ENCODE measurements around the gene ROPN1L.

DNA sequence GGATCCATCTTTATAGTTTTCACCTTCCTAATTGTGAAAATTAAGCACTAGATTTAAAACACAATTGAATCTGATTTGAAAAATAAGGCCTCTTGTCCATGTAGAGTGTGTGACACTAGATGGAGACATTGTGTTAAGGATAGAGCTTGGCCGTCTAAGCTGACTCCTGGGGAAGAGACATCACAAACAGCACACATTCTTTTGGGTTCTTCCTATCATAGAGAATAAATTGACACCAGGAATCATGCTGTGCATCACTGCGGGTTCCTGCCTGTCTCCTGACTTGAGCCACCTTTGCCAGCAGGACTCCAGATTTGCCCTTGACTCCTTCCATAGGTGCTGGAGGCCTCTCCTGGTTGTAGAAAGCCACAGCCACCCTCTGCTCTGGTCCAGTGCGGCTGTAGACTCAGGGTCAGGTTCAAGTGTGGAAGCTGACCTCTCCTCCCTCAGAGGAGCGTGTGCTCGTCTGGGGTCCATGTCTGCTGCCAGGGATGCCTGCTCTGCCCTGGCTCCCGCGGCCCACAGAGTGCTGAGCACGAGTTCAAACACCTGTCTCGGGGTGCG is 11.2 kb downstream of the ROPN1L start:
- no peak for TF ChIP-seq KDM2A (CRISPR knock-in tag; IDR thresholded peaks at IDR 0.05; ENCODE audit: borderline replicate concordance, low read depth)
- TF ChIP-seq ZNF558 (CRISPR knock-in tag; IDR thresholded peaks at IDR 0.05; ENCODE audit: borderline replicate concordance), result no peak
- TF ChIP-seq, protein P1, sequence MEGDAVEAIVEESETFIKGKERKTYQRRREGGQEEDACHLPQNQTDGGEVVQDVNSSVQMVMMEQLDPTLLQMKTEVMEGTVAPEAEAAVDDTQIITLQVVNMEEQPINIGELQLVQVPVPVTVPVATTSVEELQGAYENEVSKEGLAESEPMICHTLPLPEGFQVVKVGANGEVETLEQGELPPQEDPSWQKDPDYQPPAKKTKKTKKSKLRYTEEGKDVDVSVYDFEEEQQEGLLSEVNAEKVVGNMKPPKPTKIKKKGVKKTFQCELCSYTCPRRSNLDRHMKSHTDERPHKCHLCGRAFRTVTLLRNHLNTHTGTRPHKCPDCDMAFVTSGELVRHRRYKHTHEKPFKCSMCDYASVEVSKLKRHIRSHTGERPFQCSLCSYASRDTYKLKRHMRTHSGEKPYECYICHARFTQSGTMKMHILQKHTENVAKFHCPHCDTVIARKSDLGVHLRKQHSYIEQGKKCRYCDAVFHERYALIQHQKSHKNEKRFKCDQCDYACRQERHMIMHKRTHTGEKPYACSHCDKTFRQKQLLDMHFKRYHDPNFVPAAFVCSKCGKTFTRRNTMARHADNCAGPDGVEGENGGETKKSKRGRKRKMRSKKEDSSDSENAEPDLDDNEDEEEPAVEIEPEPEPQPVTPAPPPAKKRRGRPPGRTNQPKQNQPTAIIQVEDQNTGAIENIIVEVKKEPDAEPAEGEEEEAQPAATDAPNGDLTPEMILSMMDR (CRISPR knock-in tag; IDR thresholded peaks at IDR 0.05), result peak; percentile 79
- no peak for TF ChIP-seq TSC22D2 (CRISPR knock-in tag; IDR thresholded peaks at IDR 0.05; ENCODE audit: borderline replicate concordance)
- TF ChIP-seq MAFK (conservative IDR thresholded peaks at IDR 0.05 in 1 of 2, IDR thresholded peaks at IDR 0.05 in 1 of 2; ENCODE audit: low read length in 2 of 2), result no peak
- TF ChIP-seq SUZ12 (IDR thresholded peaks at IDR 0.05; ENCODE audit: low read depth, low read length), result no peak
- no peak for TF ChIP-seq MAZ (IDR thresholded peaks at IDR 0.05; ENCODE audit: borderline replicate concordance, low read depth, low read length)
- no peak for TF ChIP-seq MAZ (CRISPR knock-in tag; IDR thresholded peaks at IDR 0.05; ENCODE audit: low read depth)
- TF ChIP-seq DR1 (CRISPR knock-in tag; IDR thresholded peaks at IDR 0.05), result no peak
- no peak for TF ChIP-seq MEIS1 (CRISPR knock-in tag; IDR thresholded peaks at IDR 0.05; ENCODE audit: borderline replicate concordance)
- TF ChIP-seq ZNF790 (CRISPR knock-in tag; IDR thresholded peaks at IDR 0.05; ENCODE audit: borderline replicate concordance), result no peak
- TF ChIP-seq, protein P2, sequence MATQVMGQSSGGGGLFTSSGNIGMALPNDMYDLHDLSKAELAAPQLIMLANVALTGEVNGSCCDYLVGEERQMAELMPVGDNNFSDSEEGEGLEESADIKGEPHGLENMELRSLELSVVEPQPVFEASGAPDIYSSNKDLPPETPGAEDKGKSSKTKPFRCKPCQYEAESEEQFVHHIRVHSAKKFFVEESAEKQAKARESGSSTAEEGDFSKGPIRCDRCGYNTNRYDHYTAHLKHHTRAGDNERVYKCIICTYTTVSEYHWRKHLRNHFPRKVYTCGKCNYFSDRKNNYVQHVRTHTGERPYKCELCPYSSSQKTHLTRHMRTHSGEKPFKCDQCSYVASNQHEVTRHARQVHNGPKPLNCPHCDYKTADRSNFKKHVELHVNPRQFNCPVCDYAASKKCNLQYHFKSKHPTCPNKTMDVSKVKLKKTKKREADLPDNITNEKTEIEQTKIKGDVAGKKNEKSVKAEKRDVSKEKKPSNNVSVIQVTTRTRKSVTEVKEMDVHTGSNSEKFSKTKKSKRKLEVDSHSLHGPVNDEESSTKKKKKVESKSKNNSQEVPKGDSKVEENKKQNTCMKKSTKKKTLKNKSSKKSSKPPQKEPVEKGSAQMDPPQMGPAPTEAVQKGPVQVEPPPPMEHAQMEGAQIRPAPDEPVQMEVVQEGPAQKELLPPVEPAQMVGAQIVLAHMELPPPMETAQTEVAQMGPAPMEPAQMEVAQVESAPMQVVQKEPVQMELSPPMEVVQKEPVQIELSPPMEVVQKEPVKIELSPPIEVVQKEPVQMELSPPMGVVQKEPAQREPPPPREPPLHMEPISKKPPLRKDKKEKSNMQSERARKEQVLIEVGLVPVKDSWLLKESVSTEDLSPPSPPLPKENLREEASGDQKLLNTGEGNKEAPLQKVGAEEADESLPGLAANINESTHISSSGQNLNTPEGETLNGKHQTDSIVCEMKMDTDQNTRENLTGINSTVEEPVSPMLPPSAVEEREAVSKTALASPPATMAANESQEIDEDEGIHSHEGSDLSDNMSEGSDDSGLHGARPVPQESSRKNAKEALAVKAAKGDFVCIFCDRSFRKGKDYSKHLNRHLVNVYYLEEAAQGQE (IDR thresholded peaks at IDR 0.05; ENCODE audit: borderline replicate concordance in 1 of 2, low read depth in 1 of 2, low read length in 2 of 2), result no peak
